ENCODE results near the gene NQO1.
"Not testable (repeated sequence)": the region's sequence is repeated elsewhere in the genome, so short reads cannot be mapped to it uniquely, and the experiment has no call there.

NQO1 gene

DNA sequence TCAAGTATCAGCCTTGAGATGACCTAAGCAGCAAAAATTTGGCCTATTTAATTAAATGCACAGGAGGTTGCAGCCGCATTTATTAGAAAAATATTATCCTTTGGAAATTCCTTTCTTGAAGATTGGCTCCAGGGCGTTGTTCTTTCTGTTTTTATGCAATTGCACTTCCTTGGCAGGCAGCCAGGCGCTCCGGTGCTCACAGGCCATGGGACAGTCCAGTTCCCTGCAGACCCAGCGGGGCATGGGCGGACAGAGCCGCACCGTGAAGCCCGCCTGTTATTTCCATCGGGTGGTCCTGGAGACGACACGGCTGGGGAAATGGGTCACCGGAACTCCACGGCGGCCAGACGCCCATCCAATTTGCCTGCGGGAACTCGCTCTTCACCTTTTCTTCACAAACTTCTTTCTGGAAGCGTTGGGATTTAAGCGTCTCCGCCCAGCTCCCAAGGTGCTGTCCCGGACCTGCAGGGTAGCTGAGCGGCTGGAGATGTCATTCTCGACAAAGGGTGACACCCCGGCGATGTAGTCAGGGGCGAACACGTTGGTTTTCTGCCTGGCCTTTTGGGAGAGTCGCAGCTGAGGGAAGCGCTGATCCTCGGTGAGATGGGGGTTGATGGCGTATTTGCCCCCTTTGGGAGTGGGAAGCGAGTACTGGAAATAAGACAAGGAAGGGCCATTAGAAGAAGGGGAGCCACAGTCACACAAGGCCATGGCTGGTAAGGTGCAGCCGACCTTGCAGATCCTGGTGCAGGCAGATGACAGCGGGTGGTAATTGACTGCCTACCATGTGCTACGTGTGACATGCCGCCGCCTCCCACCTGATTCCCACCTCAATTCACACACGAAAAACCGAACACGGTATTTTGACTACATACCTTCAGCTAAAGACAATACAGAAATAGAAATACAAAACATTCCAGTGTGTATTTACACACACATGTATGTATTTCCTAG lies 15.9 kb upstream of the NQO1 start:
- no peak for DNase-seq

- no peak for DNase-seq
These were observed 15.2 kb upstream of the NQO1 start for GRCh38 chr16:69741519-69741918.

DNA sequence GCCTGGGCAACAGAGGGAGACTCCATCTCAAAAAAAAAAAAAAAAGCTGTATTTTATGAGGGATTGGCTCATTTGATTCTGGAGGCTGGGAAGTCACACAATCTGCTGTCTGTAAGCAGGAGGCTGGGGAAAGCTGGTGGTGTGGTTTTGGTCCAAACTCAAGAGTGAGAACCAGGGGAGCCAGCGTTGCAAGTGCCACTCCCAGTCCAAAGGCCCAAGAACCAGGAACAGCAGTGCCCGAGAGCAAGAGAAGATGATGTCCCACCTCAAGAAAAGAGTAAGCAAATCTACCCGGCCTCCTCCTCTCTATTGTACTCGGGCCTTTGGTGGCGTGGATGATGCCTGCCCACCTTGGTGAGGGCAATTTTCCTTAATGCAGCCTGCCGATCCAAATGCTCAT lies 5.7 kb upstream of the NQO1 start:
- no peak for DNase-seq

GRCh38 chr16:69731280-69731679 lies 4.9 kb upstream of the NQO1 start:
- not testable (repeated sequence) for DNase-seq

DNA sequence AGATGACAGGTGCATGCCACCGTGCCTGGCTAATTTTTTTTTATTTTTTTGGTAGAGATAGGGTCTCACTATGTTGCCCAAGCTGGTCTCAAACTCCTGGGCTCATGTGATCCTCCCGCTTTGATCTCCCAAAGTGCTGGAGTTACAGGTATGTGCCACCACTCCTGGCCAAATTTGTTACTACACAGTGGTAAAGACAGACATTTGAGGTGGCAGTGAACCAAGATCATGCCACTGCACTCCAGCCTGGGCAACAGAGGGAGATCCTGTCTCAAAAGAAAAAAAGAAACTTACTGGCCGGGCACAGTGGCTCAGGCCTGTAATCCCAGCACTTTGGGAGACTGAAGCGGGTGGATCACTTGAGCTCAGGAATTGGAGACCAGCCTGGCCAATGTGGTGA lies 2.7 kb upstream of the NQO1 start:
- DNase-seq, result not testable (repeated sequence)

GRCh38 chr16:69727916-69728270 lies 1.5 kb upstream of the NQO1 start:
- DNase-seq, result no peak

DNA sequence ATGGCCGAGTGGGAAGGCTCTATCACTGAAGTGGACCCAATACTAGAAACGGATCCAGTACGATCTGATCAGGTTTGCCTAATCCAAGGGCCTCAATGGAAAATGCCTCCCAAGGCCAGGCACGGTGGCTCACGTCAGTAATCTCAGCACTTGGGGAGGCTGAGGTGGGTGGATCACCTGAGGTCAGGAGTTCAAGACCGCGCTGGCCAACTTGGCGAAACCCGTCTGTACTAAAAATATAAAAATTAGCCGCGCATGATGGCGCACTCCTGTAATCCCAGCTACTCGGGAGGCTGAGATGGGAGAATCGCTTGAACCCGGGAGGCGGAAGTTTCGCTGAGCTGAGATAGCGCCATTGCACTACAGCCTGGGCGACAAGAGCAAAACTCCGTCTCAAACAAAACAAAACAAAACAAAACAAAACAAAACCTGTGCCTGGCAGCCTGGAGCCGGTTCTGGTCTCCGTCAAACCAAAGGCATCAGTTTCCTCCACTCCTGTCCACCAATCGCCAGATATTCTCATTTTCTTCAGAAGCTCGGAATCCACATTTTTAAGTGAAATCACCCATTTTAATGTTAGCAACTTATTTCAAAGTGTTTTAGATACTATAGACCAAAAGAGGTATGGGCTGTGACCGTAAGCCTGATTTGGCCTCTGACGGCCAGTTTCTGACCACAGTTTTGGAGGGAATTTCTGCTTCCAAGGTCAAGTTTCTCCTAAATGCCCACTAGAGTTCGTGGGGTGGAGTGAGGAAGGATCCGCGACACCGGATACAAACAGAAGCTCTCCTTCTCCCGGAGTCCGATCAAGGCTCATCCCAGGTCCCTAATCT lies 664 bp downstream of the NQO1 start:
- DNase-seq, result no peak

DNA sequence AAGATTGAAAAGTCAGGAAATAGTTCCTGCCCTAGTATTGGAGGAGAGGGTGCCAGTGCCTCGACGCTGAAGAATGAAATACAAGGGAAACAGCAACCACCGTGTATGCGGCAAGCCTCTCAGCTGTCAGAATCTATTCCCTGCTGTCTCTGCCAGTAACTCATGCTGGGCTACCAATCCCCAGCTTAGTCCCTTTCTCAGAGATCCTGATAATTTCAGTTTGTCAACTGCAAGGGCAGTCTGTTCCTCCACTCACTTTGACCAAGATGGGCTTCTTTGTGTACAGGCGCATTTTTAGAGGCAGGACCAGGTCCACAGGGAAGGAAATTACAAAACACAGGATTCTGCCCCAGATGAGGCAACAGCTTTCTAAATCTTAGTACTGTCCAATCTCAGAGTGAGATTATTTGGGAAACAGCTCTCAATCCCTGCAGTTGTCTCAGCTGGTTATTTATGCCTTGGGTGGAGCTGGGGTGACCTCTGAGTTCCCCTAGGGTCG lies 1.3 kb downstream of the NQO1 start:
- DNase-seq, result no peak

DNA sequence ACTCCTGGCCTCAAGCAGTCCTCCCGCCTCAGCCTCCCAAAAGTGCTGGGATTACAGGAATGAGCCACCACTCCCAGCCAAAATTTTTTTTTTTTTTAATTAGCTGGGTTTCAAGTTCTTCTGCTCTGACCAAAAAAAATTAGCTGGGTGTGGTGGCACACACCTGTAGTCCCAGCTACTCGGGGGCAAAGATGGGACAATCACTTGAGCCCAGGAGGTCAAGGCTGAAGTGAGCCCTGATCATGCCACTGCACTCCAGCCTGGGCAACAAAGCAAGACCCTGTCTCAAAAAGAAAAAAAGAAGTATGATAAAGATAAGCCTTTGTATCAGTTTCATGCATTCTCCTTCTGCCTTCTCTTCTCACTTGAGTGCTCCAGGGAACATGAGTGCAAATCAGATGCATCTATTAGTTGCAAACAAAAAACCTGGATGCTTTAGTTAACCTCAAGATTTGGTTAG lies 1.9 kb downstream of the NQO1 start:
- no peak for DNase-seq

DNA sequence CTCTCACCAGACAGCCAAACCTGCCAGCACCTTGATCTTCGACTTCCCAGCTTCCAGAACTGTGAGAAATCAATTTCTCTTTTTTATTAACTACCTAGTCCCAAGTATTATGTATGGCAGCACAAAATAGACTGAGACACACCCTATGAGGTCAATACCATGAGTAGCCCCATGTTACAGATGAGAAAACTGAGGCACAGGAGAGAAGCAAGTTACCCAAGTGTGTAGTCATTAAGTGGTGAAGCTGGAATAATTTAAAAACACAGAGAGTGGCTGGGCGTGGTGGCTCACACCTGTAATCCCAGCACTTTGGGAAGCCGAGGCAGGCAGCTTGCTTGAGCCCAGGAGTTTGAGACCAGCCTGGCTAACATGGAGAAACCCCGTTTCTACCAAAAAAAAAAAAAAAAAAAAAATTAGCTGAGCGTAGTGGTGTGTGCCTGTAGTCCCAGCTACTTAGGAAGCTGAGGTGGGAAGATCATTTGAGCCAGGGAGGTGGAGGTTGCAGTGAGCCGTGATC lies 4.9 kb downstream of the NQO1 start:
- DNase-seq, result no peak

GRCh38 chr16:69720822-69721430 lies 5.4 kb downstream of the NQO1 start:
- no peak for DNase-seq

DNA sequence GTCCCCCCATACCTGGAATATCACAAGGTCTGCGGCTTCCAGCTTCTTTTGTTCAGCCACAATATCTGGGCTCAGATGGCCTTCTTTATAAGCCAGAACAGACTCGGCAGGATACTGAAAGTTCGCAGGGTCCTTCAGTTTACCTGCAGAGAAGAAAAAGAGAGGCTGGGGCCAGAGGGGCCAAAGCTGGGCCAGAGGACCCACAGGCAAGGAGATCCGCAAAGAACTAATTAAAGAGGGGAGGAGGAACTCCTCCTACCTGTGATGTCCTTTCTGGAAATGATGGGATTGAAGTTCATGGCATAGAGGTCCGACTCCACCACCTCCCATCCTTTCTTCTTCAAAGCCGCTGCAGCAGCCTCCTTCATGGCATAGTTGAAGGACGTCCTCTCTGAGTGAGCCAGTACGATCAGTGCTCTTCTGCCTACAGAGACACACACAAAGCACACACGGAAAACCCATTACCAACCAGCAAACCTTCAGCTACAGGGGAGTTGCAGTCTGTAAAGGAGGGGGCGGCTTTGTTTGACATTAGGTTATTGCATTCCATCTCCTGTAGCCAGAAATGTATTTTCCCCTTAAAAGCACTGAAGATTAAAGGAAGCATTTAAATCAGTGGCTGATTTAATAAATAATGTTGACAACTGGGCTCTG lies 8.1 kb downstream of the NQO1 start:
- no peak for DNase-seq

- DNase-seq, result no peak
These were observed 9.3 kb downstream of the NQO1 start for GRCh38 chr16:69717066-69717465.

DNA sequence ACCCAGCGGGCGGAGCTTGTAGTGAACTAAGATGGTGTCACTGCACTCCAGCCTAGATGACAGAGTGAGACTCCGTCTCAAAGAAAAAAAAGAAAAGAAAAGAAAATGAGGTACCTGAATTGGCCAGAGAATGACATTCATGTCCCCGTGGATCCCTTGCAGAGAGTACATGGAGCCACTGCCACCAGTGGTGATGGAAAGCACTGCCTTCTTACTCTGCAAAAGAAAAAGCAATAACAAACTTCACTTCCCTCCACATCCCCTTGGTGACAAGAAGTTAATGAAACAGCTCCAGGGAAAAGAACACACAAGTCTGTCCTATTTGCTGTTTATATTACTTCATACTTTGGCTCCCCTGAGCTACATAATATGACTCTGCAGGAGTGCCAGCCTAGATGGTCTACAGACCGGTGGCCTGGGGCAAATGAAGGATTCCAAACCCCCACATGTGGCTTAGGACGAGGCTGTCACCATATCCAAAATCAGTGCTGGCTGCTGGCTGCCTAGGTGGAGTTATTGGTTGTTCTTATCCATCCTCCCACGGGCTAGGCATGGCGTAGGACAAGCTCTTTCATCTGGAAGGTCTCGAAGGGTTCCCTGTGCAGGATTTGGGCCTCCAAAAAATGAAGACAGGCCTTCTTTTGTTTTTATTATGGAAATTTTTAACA lies 13.3 kb downstream of the NQO1 start:
- DNase-seq, result no peak

- DNase-seq, result no peak
These were observed 14.1 kb downstream of the NQO1 start for GRCh38 chr16:69712277-69712676.

DNA sequence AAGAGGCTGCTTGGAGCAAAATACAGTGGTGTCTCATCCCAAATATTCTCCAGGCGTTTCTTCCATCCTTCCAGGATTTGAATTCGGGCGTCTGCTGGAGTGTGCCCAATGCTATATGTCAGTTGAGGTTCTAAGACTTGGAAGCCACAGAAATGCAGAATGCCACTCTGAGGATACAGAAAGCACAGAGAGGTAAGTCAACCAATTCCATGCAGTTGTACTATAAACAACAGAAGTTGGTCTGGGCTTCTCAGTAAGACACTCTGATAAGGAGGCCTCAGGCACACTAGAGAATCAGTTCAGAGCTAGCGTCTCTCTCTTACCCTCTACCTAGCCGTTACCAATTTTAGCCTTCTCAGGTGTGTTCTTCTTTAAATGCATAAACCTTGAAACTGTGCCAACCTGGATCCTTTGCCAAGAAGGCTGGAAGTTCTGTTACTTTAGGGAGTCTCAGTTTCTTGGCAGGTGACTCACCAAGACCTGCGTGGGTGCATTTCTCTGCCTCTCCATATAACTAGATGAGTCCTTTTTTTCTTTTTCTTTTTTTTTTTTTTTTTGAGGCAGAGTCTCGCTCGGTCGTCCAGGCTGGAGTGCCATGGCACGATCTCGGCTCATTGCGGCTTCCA lies 15.1 kb downstream of the NQO1 start:
- no peak for DNase-seq

DNA sequence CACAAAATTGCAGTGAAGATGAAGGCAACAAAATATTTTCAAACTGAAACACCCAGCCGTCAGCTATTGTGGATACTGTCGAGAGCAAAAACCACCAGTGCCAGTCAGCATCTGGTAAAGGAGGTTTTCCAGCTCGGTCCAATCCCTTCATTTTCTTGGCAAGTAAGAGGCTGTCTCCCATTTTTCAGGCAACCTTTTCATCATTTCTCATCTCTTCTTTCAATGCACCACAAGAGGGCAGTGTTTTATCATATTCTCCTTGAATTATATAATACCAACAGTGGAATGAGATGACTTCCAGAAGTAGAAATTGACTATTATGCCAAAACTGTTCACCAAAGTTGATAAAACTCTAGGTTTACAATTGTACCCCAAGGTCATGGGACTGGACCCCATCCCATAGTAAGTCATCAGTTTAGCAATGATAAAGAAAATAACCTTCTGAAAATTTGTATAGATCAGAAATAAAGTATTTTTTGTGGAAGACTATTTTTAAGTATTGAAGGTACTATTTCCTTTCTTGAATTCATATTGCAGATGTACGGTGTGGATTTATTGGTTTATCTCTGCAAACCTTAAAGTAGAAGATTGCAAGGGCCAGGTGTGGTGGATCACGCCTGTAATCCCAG lies 16.8 kb downstream of the NQO1 start:
- DNase-seq, result no peak

DNA sequence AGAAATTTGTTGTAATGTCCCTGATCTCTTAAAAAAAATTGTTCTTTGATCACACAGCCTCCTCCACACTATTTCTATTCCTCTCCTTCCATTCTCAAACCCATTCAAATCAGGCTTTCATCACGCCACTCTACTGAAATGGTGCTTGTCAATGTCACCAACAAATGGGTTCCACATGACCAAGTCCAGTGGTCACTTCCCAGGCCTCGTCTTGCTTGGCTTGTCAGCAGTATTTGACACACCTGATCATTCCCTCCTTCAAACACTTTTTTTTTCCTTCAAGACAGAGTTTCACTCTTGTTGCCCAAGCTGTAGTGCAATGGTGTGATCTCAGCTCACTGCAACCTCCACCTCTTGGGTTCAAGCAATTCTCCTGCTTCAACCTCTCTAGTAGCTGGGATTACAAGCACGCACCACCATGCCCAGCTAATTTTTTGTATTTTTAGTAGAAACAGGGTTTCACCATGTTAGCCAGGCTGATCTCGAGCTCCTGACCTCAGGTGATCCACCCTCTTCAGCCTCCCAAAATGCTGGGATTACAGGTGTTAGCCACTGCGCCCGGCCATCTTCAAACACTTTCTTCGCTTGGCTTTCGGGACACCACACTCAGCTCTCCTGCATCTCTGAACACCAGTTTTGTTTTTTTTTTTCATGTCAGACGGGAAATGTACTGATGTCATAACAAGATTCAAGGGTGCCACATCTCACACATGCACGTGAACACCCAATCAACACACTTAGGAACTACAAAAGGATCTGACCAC lies 18.3 kb downstream of the NQO1 start:
- no peak for DNase-seq

- DNase-seq, result no peak
These were observed 19.4 kb downstream of the NQO1 start for GRCh38 chr16:69706975-69707340.
